Neural progenitor cell (in vitro differentiated cells): ENCODE data around the gene PPP1CC.

Experiments used
- CTCF ChIP-seq: fragments of 200-600 bp; sonication (generic); IDR thresholded peaks from 2 replicates; pipeline ENCODE4 v1.5.1; 2017; ENCODE audit warnings: antibody characterized with exemption, mild to moderate bottlenecking
- EZH2 ChIP-seq: fragments of 200-600 bp; sonication (generic); IDR thresholded peaks from 2 replicates; pipeline ENCODE4 v1.6.1; 2017; ENCODE audit warnings: antibody characterized with exemption, mild to moderate bottlenecking, moderate library complexity

- TF ChIP-seq CTCF (no peak), EZH2 (no peak)
These were observed 38.5 kb downstream of the PPP1CC start for GRCh38 chr12:110704231-110704630.
